Measurements from ENCODE around the gene PPFIA4. TPM values are rescaled to one million over a fixed set of nuclear protein-coding genes. Genes with fewer than 3 reads are reported as not detected.

PPFIA4 gene
- total and polyA plus RNA-seq, 9 of the 15 experiments (the other 6 are each of a cell fraction or from before 2014, with no cell fraction given) = 0.07 to 12.0 (median 0.70) TPM

DNA sequence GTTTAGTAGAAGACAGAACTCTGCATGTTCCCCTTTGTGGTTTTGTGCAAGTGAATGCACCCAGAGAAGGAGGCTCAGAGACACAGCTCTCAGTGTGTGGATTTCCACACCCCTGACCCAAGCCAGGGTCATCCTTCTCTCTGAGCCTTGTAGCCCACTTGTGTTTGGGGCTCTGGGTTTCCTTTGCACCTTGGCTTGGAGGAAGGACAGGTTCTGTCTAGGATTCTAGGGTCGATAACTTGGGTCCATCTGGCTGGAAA lies 32.3 kb downstream of the PPFIA4 start (continued):
- TF ChIP-seq, protein P1, sequence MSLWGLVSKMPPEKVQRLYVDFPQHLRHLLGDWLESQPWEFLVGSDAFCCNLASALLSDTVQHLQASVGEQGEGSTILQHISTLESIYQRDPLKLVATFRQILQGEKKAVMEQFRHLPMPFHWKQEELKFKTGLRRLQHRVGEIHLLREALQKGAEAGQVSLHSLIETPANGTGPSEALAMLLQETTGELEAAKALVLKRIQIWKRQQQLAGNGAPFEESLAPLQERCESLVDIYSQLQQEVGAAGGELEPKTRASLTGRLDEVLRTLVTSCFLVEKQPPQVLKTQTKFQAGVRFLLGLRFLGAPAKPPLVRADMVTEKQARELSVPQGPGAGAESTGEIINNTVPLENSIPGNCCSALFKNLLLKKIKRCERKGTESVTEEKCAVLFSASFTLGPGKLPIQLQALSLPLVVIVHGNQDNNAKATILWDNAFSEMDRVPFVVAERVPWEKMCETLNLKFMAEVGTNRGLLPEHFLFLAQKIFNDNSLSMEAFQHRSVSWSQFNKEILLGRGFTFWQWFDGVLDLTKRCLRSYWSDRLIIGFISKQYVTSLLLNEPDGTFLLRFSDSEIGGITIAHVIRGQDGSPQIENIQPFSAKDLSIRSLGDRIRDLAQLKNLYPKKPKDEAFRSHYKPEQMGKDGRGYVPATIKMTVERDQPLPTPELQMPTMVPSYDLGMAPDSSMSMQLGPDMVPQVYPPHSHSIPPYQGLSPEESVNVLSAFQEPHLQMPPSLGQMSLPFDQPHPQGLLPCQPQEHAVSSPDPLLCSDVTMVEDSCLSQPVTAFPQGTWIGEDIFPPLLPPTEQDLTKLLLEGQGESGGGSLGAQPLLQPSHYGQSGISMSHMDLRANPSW (CRISPR knock-in tag; IDR thresholded peaks at IDR 0.05) = no peak
- TF ChIP-seq DACH1 (IDR thresholded peaks at IDR 0.05; ENCODE audit: partially characterized antibody) = no peak
- TF ChIP-seq ZNF274 (IDR thresholded peaks at IDR 0.05; ENCODE audit: borderline replicate concordance, low read depth, low read length) = no peak
- no peak for TF ChIP-seq ZNF12 (CRISPR knock-in tag; IDR thresholded peaks at IDR 0.05)

DNA sequence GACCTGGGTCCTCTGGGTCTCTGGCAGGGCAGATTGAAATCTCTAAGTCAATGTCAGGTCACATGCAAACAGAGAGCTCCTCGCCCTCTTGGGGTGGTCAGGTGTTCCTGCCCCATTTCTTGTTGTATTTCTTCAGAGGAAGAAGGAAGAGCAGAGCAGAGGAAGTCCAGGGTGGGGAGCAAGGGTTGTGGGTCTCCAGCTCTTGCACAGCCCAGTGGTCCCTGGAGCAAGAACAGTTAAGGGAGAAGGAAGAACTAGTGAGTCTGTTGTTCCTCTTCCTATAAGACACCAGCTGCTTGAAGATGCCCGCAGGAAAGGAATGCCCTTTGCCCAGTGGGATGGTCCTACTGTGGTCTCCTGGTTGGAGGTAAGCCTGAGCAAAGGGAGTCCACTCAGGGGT lies 33.2 kb downstream of the PPFIA4 start:
- Histone ChIP-seq H3K4me1 (replicated peaks in 1 of 2; ENCODE audit: control insufficient read depth in 2 of 2, insufficient read depth in 2 of 2, low read length in 2 of 2) (peaks cover 0 to 5% of the 10 kb centered on the region in 2 experiments; a peak in 2 of 5 replicates), H3K36me3 (ENCODE audit: control insufficient read depth, insufficient read depth, low read length) (no peaks in the 10 kb centered on the region), H3K9ac (ENCODE audit: insufficient read depth in 1 of 2, low read depth in 2 of 2, low read length in 2 of 2) (no peak overlapping the region), H4K20me1 (replicated peaks; ENCODE audit: control insufficient read depth, insufficient read depth, low read length) (peaks cover 4% of the 10 kb centered on the region; the same call in 1 of the 2 replicates), H3K27me3 (ENCODE audit: control insufficient read depth in 2 of 2, insufficient read depth in 2 of 2, low read length in 2 of 2) (peaks cover 48 to 90% of the 10 kb centered on the region in 2 experiments), H3K4me2 (ENCODE audit: insufficient read depth, low read length) (no peak overlapping the region), H2AFZ (ENCODE audit: low read depth, low read length) (no peak overlapping the region), H3K79me2 (ENCODE audit: control insufficient read depth, insufficient read depth, low read length) (no peaks in the 10 kb centered on the region), H3K27ac (ENCODE audit: extremely low read depth, low read depth, low read length) (no peak overlapping the region), H3K9me1 (ENCODE audit: control insufficient read depth, insufficient read depth, low read length) (no peaks in the 10 kb centered on the region), H3K9me3 (replicated peaks; ENCODE audit: control insufficient read depth, insufficient read depth, low read depth, low read length) (no peaks in the 10 kb centered on the region), H3K4me3 (no peak overlapping the region)
- FAIRE-seq = no peak
- ATAC-seq = no peak
- CTCF ChIA-PET (ENCODE audit: low intra/inter-chr PET ratio) = no interaction called here
- in situ Hi-C loops (cut with MboI) (no loop called here), intact Hi-C loops (cut with micrococcal nuclease) (no loop called here)
- 4% methylated on average over 2 of the region's 2 CpGs for WGBS (ENCODE audit: insufficient coverage, low coverage, missing lambda C conversion rate)
- no peak for TF ChIP-seq ZNF830 (CRISPR knock-in tag; IDR thresholded peaks at IDR 0.05)
- TF ChIP-seq, protein P2, sequence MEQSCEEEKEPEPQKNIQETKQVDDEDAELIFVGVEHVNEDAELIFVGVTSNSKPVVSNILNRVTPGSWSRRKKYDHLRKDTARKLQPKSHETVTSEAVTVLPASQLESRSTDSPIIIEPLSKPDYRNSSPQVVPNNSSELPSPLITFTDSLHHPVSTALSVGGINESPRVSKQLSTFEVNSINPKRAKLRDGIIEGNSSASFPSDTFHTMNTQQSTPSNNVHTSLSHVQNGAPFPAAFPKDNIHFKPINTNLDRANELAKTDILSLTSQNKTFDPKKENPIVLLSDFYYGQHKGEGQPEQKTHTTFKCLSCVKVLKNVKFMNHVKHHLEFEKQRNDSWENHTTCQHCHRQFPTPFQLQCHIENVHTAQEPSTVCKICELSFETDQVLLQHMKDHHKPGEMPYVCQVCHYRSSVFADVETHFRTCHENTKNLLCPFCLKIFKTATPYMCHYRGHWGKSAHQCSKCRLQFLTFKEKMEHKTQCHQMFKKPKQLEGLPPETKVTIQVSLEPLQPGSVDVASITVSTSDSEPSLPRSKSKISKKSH (CRISPR knock-in tag; IDR thresholded peaks at IDR 0.05) = no peak
- no peak for DNase-seq (ENCODE audit: extremely low read depth in 1 of 4, low spot score in 3 of 4)
- POLR2A ChIA-PET = interaction anchor here (0.6 to 1.2 kb wide), 2 partner anchors 25 to 1393 kb away, joined by 3 to 5 read pairs; no protein-coding TSS in a partner anchor
- BruUV-seq (replicated peaks) = no TSS peak
